ENCODE results near the gene PLEKHA8.

Gene PLEKHA8

DNA sequence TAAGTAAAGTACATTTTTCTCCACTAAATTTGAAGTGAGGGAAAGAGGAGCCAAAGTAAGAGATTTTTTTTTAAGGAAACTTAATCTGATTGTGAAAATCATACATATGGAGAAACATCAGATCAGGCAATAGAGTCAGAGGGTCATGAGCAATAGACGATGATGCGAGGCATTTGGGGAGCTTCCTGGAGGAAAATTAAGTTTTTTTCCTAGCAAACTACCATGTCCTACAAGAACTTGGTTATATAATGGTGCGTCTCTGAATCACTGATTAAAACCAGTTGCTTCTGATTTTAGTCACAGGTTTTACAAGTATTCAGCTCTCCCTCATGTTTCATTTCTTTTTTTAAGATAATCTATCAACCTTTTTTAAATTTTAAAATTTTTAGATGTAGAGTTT is 54.5 kb downstream of the PLEKHA8 start:
- H4K20me1 ChIP-seq (ENCODE audit: insufficient read depth, low read length, poor library complexity, severe bottlenecking), result no peaks in the 10 kb centered on the region
- no peaks in the 10 kb centered on the region for H3K27me3 ChIP-seq (ENCODE audit: insufficient read depth, low read length, poor library complexity, severe bottlenecking)
- H3K9ac ChIP-seq (ENCODE audit: low read depth, low read length, poor library complexity, severe bottlenecking), result no peak overlapping the region
- no peak overlapping the region for H3K4me2 ChIP-seq (ENCODE audit: low read depth, low read length, poor library complexity, severe bottlenecking)
- no peak overlapping the region for H2AFZ ChIP-seq (ENCODE audit: low read length)
- H3K9me2 ChIP-seq (replicated peaks; ENCODE audit: low read depth, low read length), result no peaks in the 10 kb centered on the region
- no peaks in the 10 kb centered on the region for H3F3A ChIP-seq (ENCODE audit: low read depth)
- peaks cover 37% of the 10 kb centered on the region; the same call in 1 of the 2 replicates for H3K36me3 ChIP-seq (ENCODE audit: insufficient read depth, low read length)
- no peaks in the 10 kb centered on the region for H3K9me3 ChIP-seq (ENCODE audit: insufficient read depth, low read depth, low read length)
- H3K79me2 ChIP-seq (ENCODE audit: insufficient read depth, low read length), result no peaks in the 10 kb centered on the region
- TF ChIP-seq CTCF (conservative IDR thresholded peaks at IDR 0.05; ENCODE audit: low read length) (no peak), EZH2phosphoT487 (IDR thresholded peaks at IDR 0.05; ENCODE audit: borderline replicate concordance) (no peak)
- peaks cover 11% of the 10 kb centered on the region for H3K4me1 ChIP-seq (ENCODE audit: insufficient read depth, low read length, poor library complexity, severe bottlenecking)
- no peak overlapping the region for H3K4me3 ChIP-seq (ENCODE audit: low read length, poor library complexity, severe bottlenecking)

GRCh38 chr7:30083334-30083733 is 55.1 kb downstream of the PLEKHA8 start:
- TF ChIP-seq EZH2phosphoT487 (IDR thresholded peaks at IDR 0.05; ENCODE audit: borderline replicate concordance) (no peak), CTCF (conservative IDR thresholded peaks at IDR 0.05; ENCODE audit: low read length) (no peak)
- Histone ChIP-seq H3K36me3 (ENCODE audit: insufficient read depth, low read length) (peaks cover 35% of the 10 kb centered on the region; the same call in 1 of the 2 replicates), H2AFZ (ENCODE audit: low read length) (no peak overlapping the region), H3K9me2 (replicated peaks; ENCODE audit: low read depth, low read length) (no peaks in the 10 kb centered on the region), H3K79me2 (ENCODE audit: insufficient read depth, low read length) (no peaks in the 10 kb centered on the region), H3K4me1 (ENCODE audit: insufficient read depth, low read length, poor library complexity, severe bottlenecking) (peaks cover 11% of the 10 kb centered on the region), H4K20me1 (ENCODE audit: insufficient read depth, low read length, poor library complexity, severe bottlenecking) (no peaks in the 10 kb centered on the region), H3K27me3 (ENCODE audit: insufficient read depth, low read length, poor library complexity, severe bottlenecking) (no peaks in the 10 kb centered on the region), H3K9me3 (ENCODE audit: insufficient read depth, low read depth, low read length) (no peaks in the 10 kb centered on the region), H3K4me2 (ENCODE audit: low read depth, low read length, poor library complexity, severe bottlenecking) (peak overlapping the region; percentile 5), H3F3A (ENCODE audit: low read depth) (no peaks in the 10 kb centered on the region), H3K9ac (ENCODE audit: low read depth, low read length, poor library complexity, severe bottlenecking) (no peak overlapping the region), H3K4me3 (ENCODE audit: low read length, poor library complexity, severe bottlenecking) (no peak overlapping the region)

GRCh38 chr7:30084212-30084611 is 56.0 kb downstream of the PLEKHA8 start:
- Histone ChIP-seq H3K79me2 (ENCODE audit: insufficient read depth, low read length) (no peaks in the 10 kb centered on the region), H3K4me1 (ENCODE audit: insufficient read depth, low read length, poor library complexity, severe bottlenecking) (peaks cover 11% of the 10 kb centered on the region), H4K20me1 (ENCODE audit: insufficient read depth, low read length, poor library complexity, severe bottlenecking) (no peaks in the 10 kb centered on the region), H3K4me2 (ENCODE audit: low read depth, low read length, poor library complexity, severe bottlenecking) (no peak overlapping the region), H3K9me3 (ENCODE audit: insufficient read depth, low read depth, low read length) (no peaks in the 10 kb centered on the region), H3F3A (ENCODE audit: low read depth) (no peaks in the 10 kb centered on the region), H3K9me2 (replicated peaks; ENCODE audit: low read depth, low read length) (no peaks in the 10 kb centered on the region), H3K27me3 (ENCODE audit: insufficient read depth, low read length, poor library complexity, severe bottlenecking) (no peaks in the 10 kb centered on the region), H2AFZ (ENCODE audit: low read length) (no peak overlapping the region), H3K4me3 (ENCODE audit: low read length, poor library complexity, severe bottlenecking) (no peak overlapping the region), H3K36me3 (ENCODE audit: insufficient read depth, low read length) (peaks cover 26% of the 10 kb centered on the region; the same call in 1 of the 2 replicates), H3K9ac (ENCODE audit: low read depth, low read length, poor library complexity, severe bottlenecking) (no peak overlapping the region)
- no peak for TF ChIP-seq EZH2phosphoT487 (IDR thresholded peaks at IDR 0.05; ENCODE audit: borderline replicate concordance)
- TF ChIP-seq CTCF (conservative IDR thresholded peaks at IDR 0.05; ENCODE audit: low read length), result no peak

Measured in Loucy (cell line).